Stimulated activated naive CD8-positive, alpha-beta T cell treated with anti-CD3 and anti-CD28 coated beads, Interleukin-15, Interleukin-2, amounts not matched to agents 100 ng/mL and 50 ng/mL, for 24 hours (primary cell): ENCODE data around the gene UBXN4.
"Not testable (repeated sequence)": the region's sequence is repeated elsewhere in the genome, so short reads cannot be mapped to it uniquely, and the experiment has no call there.

Experiments used
- H3K27ac Mint-ChIP-seq: one replicate; pipeline ENCODE4 v1.8.0; 2021; ENCODE audit warnings: mild to moderate bottlenecking, mixed read lengths
- H3K27me3 Mint-ChIP-seq: one replicate; pipeline ENCODE4 v1.8.0; 2021; ENCODE audit warnings: mixed read lengths
- H3K36me3 Mint-ChIP-seq: one replicate; pipeline ENCODE4 v1.8.0; 2021; ENCODE audit warnings: low read depth, mixed read lengths
- H3K4me1 Mint-ChIP-seq: one replicate; pipeline ENCODE4 v1.8.0; 2021; ENCODE audit warnings: low read depth, mixed read lengths
- H3K4me3 Mint-ChIP-seq: one replicate; pipeline ENCODE4 v1.8.0; 2021; ENCODE audit warnings: mild to moderate bottlenecking, mixed read lengths
- H3K9me3 Mint-ChIP-seq: one replicate; pipeline ENCODE4 v1.8.0; 2021; ENCODE audit warnings: mixed read lengths

The UBXN4 gene

GRCh38 chr2:135786823-135787222, 45.2 kb downstream of the UBXN4 start:
- H3K27ac Mint-ChIP-seq, result no peak overlapping the region
- H3K27me3 Mint-ChIP-seq, result no peaks in the 10 kb centered on the region
- peaks cover 49% of the 10 kb centered on the region for H3K36me3 Mint-ChIP-seq
- no peaks in the 10 kb centered on the region for H3K9me3 Mint-ChIP-seq
- no peak overlapping the region for H3K4me3 Mint-ChIP-seq
- peaks cover 6% of the 10 kb centered on the region for H3K4me1 Mint-ChIP-seq

- Mint-ChIP-seq H3K4me3 (no peak overlapping the region), H3K27me3 (no peaks in the 10 kb centered on the region), H3K36me3 (peaks cover 14% of the 10 kb centered on the region)
Measured at GRCh38 chr2:135790423-135790822, 48.8 kb downstream of the UBXN4 start.

GRCh38 chr2:135791418-135792190, 49.9 kb downstream of the UBXN4 start:
- peaks cover 7% of the 10 kb centered on the region for H3K36me3 Mint-ChIP-seq
- no peaks in the 10 kb centered on the region for H3K9me3 Mint-ChIP-seq
- no peak overlapping the region for H3K4me3 Mint-ChIP-seq
- no peaks in the 10 kb centered on the region for H3K27me3 Mint-ChIP-seq
- no peak overlapping the region for H3K27ac Mint-ChIP-seq
- peaks cover 32% of the 10 kb centered on the region for H3K4me1 Mint-ChIP-seq

More at GRCh38 chr2:135790423-135790822, 48.8 kb downstream of the UBXN4 start:
- H3K27ac Mint-ChIP-seq, result no peak overlapping the region
- peaks cover 32% of the 10 kb centered on the region for H3K4me1 Mint-ChIP-seq
- H3K9me3 Mint-ChIP-seq, result no peaks in the 10 kb centered on the region

- H3K4me1 Mint-ChIP-seq, result peaks cover 36% of the 10 kb centered on the region
- no peaks in the 10 kb centered on the region for H3K36me3 Mint-ChIP-seq
- no peak overlapping the region for H3K27ac Mint-ChIP-seq
- H3K4me3 Mint-ChIP-seq, result no peak overlapping the region
- no peaks in the 10 kb centered on the region for H3K27me3 Mint-ChIP-seq
- no peaks in the 10 kb centered on the region for H3K9me3 Mint-ChIP-seq
Measured at GRCh38 chr2:135792401-135793150, 50.9 kb downstream of the UBXN4 start.

- H3K36me3 Mint-ChIP-seq, H3K27ac Mint-ChIP-seq: not testable (repeated sequence)
- peaks cover 37% of the 10 kb centered on the region for H3K4me1 Mint-ChIP-seq
Measured at GRCh38 chr2:135795641-135796040, 54.0 kb downstream of the UBXN4 start.

GRCh38 chr2:135796606-135797005, 55.0 kb downstream of the UBXN4 start:
- Mint-ChIP-seq H3K27ac (no peak overlapping the region), H3K27me3 (no peaks in the 10 kb centered on the region), H3K36me3 (peaks cover 6% of the 10 kb centered on the region), H3K9me3 (peaks cover 15% of the 10 kb centered on the region), H3K4me3 (no peak overlapping the region), H3K4me1 (peaks cover 33% of the 10 kb centered on the region)

More at GRCh38 chr2:135795641-135796040, 54.0 kb downstream of the UBXN4 start:
- peaks cover 10% of the 10 kb centered on the region for H3K9me3 Mint-ChIP-seq
- H3K4me3 Mint-ChIP-seq, H3K27me3 Mint-ChIP-seq: not testable (repeated sequence)

GRCh38 chr2:135797497-135798274, 56.0 kb downstream of the UBXN4 start:
- Mint-ChIP-seq H3K4me3 (no peak overlapping the region), H3K9me3 (peaks cover 21% of the 10 kb centered on the region), H3K36me3 (peaks cover 6% of the 10 kb centered on the region), H3K27me3 (no peaks in the 10 kb centered on the region), H3K4me1 (peaks cover 22% of the 10 kb centered on the region), H3K27ac (peak overlapping the region; percentile 66)

- Mint-ChIP-seq H3K9me3 (peaks cover 21% of the 10 kb centered on the region), H3K27ac (no peak overlapping the region), H3K4me3 (no peak overlapping the region)
Measured at GRCh38 chr2:135798275-135798705, 56.6 kb downstream of the UBXN4 start.

GRCh38 chr2:135798762-135799161, 57.1 kb downstream of the UBXN4 start:
- Mint-ChIP-seq H3K27me3 (no peaks in the 10 kb centered on the region), H3K4me1 (peaks cover 13% of the 10 kb centered on the region), H3K4me3 (no peak overlapping the region), H3K9me3 (peaks cover 21% of the 10 kb centered on the region), H3K27ac (no peak overlapping the region), H3K36me3 (peaks cover 6% of the 10 kb centered on the region)

More at GRCh38 chr2:135798275-135798705, 56.6 kb downstream of the UBXN4 start:
- Mint-ChIP-seq H3K4me1 (peaks cover 16% of the 10 kb centered on the region), H3K36me3 (peaks cover 6% of the 10 kb centered on the region), H3K27me3 (no peaks in the 10 kb centered on the region)

GRCh38 chr2:135799738-135800137, 58.1 kb downstream of the UBXN4 start:
- Mint-ChIP-seq H3K4me3 (no peak overlapping the region), H3K9me3 (peaks cover 21% of the 10 kb centered on the region), H3K27ac (no peak overlapping the region), H3K36me3 (peaks cover 6% of the 10 kb centered on the region), H3K27me3 (no peaks in the 10 kb centered on the region), H3K4me1 (peaks cover 10% of the 10 kb centered on the region)

- H3K36me3 Mint-ChIP-seq, result peaks cover 6% of the 10 kb centered on the region
- peaks cover 5% of the 10 kb centered on the region for H3K4me1 Mint-ChIP-seq
- H3K4me3 Mint-ChIP-seq, result no peak overlapping the region
- peaks cover 21% of the 10 kb centered on the region for H3K9me3 Mint-ChIP-seq
- no peak overlapping the region for H3K27ac Mint-ChIP-seq
- H3K27me3 Mint-ChIP-seq, result no peaks in the 10 kb centered on the region
Measured at GRCh38 chr2:135800513-135801460, 59.1 kb downstream of the UBXN4 start.

GRCh38 chr2:135802350-135802749, 60.7 kb downstream of the UBXN4 start:
- Mint-ChIP-seq H3K27me3 (no peaks in the 10 kb centered on the region), H3K36me3 (peaks cover 6% of the 10 kb centered on the region), H3K4me3 (no peak overlapping the region), H3K4me1 (peaks cover 3% of the 10 kb centered on the region), H3K9me3 (peaks cover 21% of the 10 kb centered on the region), H3K27ac (no peak overlapping the region)

- H3K4me3 Mint-ChIP-seq, result no peak overlapping the region
- no peaks in the 10 kb centered on the region for H3K4me1 Mint-ChIP-seq
Measured at GRCh38 chr2:135803278-135803677, 61.6 kb downstream of the UBXN4 start.

GRCh38 chr2:135807874-135808273, 66.2 kb downstream of the UBXN4 start:
- not testable (repeated sequence) for H3K4me1 Mint-ChIP-seq, H3K9me3 Mint-ChIP-seq, H3K36me3 Mint-ChIP-seq, H3K27ac Mint-ChIP-seq, H3K4me3 Mint-ChIP-seq, H3K27me3 Mint-ChIP-seq

More at GRCh38 chr2:135803278-135803677, 61.6 kb downstream of the UBXN4 start:
- H3K27me3 Mint-ChIP-seq, result no peaks in the 10 kb centered on the region
- peaks cover 6% of the 10 kb centered on the region for H3K36me3 Mint-ChIP-seq
- no peak overlapping the region for H3K27ac Mint-ChIP-seq
- H3K9me3 Mint-ChIP-seq, result peaks cover 21% of the 10 kb centered on the region
